Stimulated activated CD4-positive, alpha-beta T cell treated with anti-CD3 and anti-CD28 coated beads, TNF-alpha, amount 100 ng/mL, for 24 hours (primary cell): ENCODE data around the gene STMND1.

Experiments used
- DNase-seq, 3 experiments: peaks; one replicate each; pipeline ENCODE4 v3.0.0-alpha.2; 2020; ENCODE audit warnings: low read depth in 3 of 3

Gene STMND1

DNA sequence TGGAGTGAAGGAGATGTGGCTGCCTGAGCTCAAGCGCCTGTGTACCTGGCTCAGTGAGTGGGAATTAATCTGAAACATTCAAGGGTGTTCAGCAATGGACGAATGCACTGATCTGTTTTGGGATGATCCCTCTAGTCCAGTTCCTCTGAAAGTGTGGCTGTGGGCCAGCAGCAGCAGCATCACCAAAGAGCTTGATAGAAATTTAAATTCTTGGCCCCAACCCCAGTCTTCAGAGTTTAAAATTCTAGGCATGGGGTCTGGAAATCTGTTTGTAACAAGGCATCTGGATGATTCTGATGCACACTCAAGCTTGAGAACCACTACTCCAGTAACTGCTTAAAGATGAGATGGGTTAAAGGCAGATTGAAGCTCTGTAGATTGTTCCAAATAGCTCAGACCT, 59.2 kb downstream of the STMND1 start:
- DNase-seq, result no peak

DNA sequence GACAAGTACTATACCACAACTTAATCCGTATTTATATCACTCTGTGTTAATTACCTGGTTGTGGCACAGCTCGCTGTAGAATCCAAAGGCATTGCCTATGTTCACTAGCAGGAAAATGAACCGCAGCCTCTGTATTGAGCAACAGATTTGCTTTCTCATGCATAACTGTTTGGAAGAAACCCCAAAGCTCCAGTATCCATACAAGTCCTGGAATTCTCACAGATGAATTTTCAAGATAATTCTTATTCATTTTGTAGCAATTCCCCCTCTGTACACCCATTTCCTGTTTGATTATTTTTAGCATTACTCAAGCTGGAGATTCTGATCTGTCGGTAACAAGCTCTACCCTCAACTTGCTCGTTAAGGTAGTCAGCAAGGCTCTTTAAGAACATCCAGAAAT, 63.5 kb downstream of the STMND1 start:
- no peak for DNase-seq

DNA sequence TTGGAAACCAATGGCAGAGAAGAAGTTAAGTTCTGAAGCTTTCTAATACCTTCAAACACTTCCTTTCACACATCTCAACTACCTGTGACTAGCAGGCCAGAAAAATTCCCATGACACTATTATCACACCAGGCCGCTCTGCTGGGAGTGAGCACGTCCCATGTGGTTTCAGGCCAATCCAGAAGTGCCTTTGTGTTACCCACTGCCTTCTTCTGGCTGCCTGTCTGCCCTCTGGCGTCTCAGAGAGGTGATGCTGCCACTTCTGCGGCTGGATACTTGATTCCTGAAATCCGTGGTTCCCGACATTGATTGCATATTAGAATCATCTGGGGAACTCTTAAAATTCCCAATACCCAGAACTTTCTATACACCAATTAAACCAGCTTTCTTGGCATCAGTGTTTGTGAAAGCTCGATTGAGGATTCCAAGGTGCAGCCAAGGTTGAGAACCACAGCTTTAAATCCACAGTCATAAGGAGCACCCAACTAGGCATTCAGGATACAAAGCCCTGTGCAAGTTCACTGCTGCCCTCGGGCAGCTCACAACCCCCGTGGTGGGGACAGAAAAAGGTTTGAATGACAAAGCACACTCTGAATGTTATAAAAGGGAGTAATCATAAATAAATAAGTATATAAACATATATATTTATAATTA, 65.6 kb downstream of the STMND1 start:
- DNase-seq, result no peak

DNA sequence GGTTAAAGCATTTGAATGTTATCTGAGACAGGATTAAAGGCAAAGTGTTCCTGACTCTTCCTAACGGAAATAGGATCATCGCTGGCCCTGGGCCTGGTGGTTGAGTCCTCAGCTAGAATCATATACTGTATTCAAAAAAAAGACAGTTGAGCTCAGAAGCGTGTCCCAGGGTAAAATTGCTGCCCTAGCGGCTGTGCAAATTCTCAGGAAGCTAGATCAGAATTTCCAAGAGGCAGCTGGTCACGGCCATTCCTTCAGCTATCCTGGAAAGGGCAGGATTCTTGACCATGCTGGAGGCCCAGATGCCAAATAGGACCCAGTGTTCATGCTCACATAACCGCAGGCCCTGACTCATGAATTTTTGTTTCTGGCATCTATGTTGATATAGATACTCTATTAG, 67.4 kb downstream of the STMND1 start:
- no peak for DNase-seq

DNA sequence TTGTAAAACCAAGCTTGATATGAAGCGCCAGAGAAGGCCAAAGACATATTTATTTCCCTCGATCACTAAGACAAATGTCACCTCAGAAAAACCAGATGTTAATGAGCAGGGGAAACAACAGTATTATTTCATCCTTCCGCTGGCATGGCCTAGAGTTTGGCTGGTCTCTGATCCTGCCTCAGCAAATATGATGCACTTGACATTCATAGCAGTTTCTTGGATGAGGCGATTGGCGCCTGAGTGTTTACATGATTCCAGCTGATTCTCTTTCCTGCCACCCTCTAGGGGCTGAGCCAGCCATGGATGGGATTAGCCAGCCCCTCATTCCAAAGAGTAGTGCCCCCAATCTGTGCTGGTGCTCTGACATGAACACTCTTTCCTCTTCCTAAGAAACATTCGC, 67.9 kb downstream of the STMND1 start:
- no peak for DNase-seq

DNA sequence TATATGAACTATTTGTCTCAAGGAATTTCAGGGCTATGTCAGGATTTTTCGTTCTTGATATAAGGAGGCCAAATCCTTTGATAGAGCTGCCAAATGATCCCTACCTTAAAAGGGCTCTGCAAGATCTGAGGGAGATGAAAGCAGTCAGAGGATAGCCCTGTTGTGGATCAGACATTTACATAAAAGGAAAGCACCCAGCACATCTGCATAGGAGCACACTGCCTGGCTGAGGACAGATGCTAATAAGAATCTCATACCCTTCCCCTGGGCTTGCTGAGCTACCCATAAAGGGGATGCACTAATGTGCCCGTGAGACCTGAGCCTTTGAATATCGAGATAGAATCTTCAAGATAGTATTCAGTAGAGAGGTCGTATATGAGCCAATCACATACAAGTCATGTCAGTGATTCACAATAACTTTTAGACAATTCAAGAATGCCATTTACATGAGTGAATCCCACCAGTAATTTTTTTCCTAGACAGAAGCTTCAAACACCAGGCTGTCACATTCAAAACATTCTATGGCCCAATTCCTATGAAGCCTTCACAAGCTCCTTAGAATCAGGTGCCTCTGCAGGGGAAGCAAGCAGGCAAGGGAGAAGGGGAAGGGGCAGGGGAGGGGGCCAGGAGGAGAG, 71.1 kb downstream of the STMND1 start:
- no peak for DNase-seq

DNA sequence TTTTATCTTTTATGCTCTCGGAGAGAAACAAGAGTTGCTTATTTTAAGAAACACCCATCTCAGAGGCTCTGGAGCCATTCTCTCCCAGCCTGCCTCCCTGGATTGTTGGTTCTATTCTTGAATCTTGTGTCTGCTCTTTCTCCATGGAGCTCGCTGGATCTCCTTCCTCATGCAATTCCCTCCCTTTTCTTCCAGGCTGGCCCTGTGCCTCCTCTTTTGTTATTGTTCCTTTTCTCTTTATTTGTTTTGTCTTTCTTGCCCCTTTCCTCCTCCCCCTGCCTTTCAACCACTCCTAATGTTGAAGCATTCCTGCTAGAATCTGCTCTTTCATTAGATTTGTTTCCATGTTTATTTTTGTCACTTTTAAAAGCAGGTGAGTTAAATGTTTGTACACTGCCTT, 76.5 kb downstream of the STMND1 start:
- no peak for DNase-seq

DNA sequence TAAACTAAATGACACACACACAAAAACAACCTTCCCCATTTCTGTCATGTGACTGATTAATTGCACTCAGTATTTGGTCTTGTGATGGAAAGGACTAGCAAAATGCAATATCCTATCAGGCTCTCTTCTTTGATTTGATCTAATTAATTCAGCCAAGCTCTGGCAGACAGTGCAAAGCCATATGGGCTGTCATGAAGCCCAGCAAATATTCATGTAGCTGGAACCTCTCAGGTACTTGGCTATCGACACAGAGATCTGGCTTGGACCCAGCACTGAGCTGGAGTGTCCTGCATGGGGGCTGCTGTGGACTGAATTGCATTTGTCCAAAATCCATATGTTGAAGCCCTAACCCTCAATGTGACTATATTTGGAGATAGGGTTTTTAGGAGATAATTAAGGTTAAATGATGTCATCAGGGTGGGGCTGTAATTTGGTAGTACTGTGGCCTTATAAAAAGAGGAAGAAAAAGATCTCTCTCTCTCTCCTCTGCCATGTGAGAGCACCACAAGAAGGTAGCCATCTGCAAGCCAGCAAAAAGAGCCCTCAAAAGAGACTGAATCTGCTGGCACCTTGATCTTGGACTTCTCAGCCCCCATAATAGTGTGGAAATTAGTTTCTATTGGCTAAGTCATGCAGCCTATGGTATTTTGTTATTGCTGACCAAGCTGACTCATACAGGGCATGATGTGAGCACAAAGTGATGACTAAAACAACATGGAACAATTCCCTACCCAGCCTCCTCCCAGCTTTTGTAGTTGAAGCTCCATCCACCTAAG, 77.1 kb downstream of the STMND1 start:
- no peak for DNase-seq

DNA sequence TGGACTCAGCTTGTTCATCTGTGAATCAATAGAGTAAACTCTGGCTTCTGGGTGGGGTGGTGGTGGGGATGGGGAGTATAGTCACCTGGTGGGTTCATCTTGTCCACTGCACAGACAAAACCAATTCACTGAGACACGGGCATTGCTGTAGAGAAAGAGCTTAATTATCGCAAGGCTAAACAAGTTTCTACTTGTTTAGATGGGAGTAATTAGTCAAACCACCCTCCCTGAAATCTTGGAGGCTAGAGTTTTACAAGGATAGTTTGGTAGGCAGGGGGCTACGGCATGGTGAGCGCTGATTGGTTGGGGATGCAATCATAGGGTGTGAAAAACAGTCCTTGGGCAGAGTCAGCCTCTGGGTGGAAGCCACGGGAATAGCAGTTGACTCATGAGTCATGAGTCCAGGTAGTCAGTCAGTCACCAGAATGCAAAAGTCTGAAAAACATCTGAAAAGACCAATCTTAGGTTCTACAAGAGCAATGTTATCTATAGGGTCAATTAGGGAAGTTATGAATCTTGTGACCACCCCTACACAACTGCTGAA, 77.8 kb downstream of the STMND1 start:
- DNase-seq, result no peak
